Omental fat pad (tissue), 4 donors: Measurements from ENCODE around the gene SEC61B. TPM values are rescaled to one million over a fixed set of nuclear protein-coding genes. Genes with fewer than 3 reads are reported as not detected.
"Not testable (repeated sequence)": the region's sequence is repeated elsewhere in the genome, so short reads cannot be mapped to it uniquely, and the experiment has no call there.

Experiments used
- ATAC-seq: fragments of 150-250 bp; one replicate; pipeline ENCODE4 v1.9.1; 2016; ENCODE audit warnings: mild to moderate bottlenecking, moderate library complexity; ENCODE audit not compliant: low FRiP score
- DNase-seq: peaks from one replicate; pipeline ENCODE4 v3.0.0-alpha.2; 2019; ENCODE audit warnings: low spot score
- CTCF ChIP-seq, 3 donors: fragments of 450-650 bp; IDR thresholded peaks; one replicate each; pipeline ENCODE4 v1.5.1; 2016 to 2017; ENCODE audit warnings: antibody characterized with exemption in 3 of 3, mild to moderate bottlenecking in 3 of 3, moderate library complexity in 2 of 3
- total RNA-seq, 4 donors: library from RNA; depleted of rRNA; stranded (reverse); fragments of >200 nt; gene quantifications; one replicate each; pipeline ENCODE4 v1.1.0, GENCODE V29; 2016

The SEC61B gene
- total RNA-seq, 4 donors from 2014 or later = 68.7 to 149 (median 134) TPM

GRCh38 chr9:99235926-99236634, 14.0 kb downstream of the SEC61B start:
- TF ChIP-seq CTCF (IDR thresholded peaks at IDR 0.05) = no peak
- no peak for ATAC-seq

GRCh38 chr9:99237356-99237755, 15.3 kb downstream of the SEC61B start:
- DNase-seq = no peak
- no peak for TF ChIP-seq CTCF (IDR thresholded peaks at IDR 0.05)
- ATAC-seq = no peak

More at GRCh38 chr9:99235926-99236634, 14.0 kb downstream of the SEC61B start:
- DNase-seq = no peak

- ATAC-seq, DNase-seq: not testable (repeated sequence)
Observed at GRCh38 chr9:99237849-99238248, 15.8 kb downstream of the SEC61B start.

GRCh38 chr9:99238331-99238730, 16.2 kb downstream of the SEC61B start:
- no peak for DNase-seq
- TF ChIP-seq CTCF (IDR thresholded peaks at IDR 0.05) = no peak
- no peak for ATAC-seq

GRCh38 chr9:99239341-99240060, 17.4 kb downstream of the SEC61B start:
- TF ChIP-seq CTCF (IDR thresholded peaks at IDR 0.05) = no peak
- ATAC-seq = no peak
- DNase-seq = no peak

GRCh38 chr9:99241106-99241505, 19.0 kb downstream of the SEC61B start:
- ATAC-seq (no peak), DNase-seq (no peak)
- TF ChIP-seq CTCF (IDR thresholded peaks at IDR 0.05) = no peak

- no peak for ATAC-seq
- no peak for TF ChIP-seq CTCF (IDR thresholded peaks at IDR 0.05)
- no peak for DNase-seq
Observed at GRCh38 chr9:99244344-99245260, 22.5 kb downstream of the SEC61B start.
